Astrocyte (in vitro differentiated cells and primary cell): ENCODE measurements around the gene PPP6R2.

Experiments used
- CTCF ChIP-seq: IDR thresholded peaks from 2 replicates; pipeline ENCODE4 v1.5.1; 2011; ENCODE audit warnings: low read depth, mild to moderate bottlenecking, inconsistent platforms, low read length, moderate library complexity; ENCODE audit not compliant: insufficient read depth
- EZH2 ChIP-seq: IDR thresholded peaks from 2 replicates; pipeline ENCODE4 v1.6.1; 2012; ENCODE audit warnings: mild to moderate bottlenecking, low read length, inconsistent platforms; ENCODE audit not compliant: insufficient read depth

GRCh38 chr22:50459016-50459415, 115.9 kb downstream of the PPP6R2 start:
- TF ChIP-seq CTCF (no peak), EZH2 (no peak)
